GM21723 (cell line): ENCODE results near the gene OR52L1.
"Not testable (repeated sequence)": the region's sequence is repeated elsewhere in the genome, so short reads cannot be mapped to it uniquely, and the experiment has no call there.

Experiments
- ATAC-seq: cut with Tn5 transposase; IDR thresholded peaks from one replicate; pipeline ENCODE4 v1.9.1; 2021; ENCODE audit warnings: mild to moderate bottlenecking, moderate library complexity; ENCODE audit not compliant: unreplicated experiment

Gene OR52L1

DNA sequence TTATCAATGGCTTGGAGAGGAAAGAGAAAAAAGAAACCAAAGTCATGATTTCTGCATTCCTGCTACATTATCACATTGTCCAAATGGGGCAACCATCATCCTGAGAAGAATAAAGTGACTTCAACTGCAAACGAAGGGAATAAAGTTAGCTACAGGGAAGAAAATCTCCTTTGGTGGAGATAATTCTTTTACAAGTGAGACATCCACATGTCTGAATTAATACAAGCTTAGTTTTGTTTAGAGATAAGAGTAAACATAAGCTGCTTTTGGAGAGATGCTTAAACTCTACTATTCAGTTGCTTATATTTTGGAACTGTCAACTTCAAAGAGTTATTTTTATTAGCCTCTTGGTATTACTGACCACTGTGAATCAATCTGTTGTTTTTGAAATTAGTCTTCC lies at the start of gene OR52L1:
TSS of gene OR52L1 (minus strand) at position 101 of the 400 bp plus-strand sequence. CDS start at position 46, 55 bp downstream.
- ATAC-seq: no peak

DNA sequence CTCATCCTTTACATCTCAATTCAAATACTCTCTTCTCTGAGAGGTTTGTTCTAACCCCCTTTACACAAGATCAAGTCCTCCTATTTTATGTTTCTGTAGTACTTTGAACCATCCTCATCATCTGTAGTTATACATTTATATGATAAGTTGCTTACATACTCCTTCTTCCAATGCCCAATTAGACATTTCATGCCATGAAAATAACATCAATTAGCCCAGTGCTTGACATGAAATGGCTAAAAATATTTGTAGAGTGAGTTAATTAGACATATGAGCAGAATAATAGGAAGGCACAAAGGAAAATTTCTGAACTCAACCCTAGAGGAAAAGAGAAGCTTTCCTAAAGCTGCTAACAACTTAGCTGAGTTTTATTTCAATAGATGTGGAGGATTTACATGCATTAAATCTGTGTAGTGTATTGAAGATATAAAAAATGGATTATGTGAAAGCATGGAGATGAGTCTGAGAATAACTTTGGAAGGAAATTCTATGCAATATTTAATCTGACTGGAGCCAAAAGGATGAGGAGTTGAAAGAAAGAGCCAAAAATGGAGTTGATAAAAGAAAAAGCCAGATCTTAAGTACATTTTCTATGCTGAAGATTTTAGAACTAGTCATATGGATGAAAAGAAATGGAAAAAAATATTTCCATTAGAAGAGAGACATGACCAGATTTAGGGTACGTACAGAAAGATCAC lies 44.1 kb upstream of the OR52L1 start, which contains the start of gene OR56A1:
TSS of gene OR56A1 (minus strand) at position 51 of the 698 bp plus-strand sequence. CDS start 3,066 bp downstream, outside the sequence.
- ATAC-seq: no peak

DNA sequence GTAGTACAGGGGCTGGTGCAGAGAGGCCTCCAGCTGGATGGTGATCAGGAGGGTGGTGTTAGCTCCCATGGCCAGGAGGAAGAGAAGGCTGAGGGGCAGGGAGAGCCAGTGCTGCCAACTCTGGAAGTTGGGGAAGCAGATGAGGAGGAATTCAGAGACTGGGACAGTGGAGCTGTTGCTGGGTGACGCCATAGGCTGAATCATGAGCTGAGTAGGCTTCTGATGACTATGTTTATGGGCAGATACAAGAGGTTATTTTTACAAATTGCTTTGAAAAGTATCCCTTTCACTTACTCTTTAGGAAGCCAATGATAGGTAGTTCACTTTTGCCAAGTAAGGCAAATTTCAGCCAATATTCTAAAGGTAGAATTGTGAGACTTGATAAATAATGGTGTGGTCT lies 40.7 kb upstream of the OR52L1 start:
- ATAC-seq: no peak

DNA sequence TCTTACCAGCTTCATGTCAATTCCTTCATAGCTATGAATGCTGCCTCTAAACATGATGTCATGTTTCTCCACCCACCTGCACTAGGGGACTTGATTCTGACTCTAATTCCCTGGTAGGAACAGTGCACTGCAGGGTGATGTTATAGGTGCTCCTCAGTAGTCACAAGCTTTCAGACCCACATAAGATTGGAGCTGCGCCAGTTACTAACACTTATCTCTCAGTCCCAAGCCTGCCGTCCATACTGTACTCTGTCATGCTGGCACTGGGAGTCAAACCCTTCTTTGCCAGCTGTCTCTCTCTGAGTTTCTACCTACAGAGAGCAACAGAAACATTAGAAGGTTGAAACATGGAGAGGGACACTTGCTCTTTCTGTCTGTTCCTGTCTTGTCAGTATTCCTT lies 38.3 kb upstream of the OR52L1 start:
- ATAC-seq: no peak

DNA sequence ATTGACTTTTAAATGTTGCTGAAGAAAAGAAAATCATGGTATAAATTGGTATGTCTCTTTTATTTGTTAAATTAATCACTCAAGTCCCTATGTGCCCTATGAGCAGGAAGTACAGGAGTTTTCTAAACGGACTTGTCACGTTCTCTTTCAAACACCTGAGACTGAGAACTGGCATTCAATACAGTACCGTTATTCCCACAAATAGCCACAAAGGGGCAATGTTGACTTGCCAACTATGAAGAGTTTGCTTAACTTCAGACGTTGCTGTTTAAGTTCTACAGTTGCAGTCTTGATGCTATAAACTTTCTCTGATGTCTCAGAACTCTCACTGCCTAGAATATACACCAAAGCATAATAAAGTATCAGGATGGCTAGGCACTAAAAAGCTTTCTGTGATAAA lies 36.2 kb upstream of the OR52L1 start:
- ATAC-seq: no peak

DNA sequence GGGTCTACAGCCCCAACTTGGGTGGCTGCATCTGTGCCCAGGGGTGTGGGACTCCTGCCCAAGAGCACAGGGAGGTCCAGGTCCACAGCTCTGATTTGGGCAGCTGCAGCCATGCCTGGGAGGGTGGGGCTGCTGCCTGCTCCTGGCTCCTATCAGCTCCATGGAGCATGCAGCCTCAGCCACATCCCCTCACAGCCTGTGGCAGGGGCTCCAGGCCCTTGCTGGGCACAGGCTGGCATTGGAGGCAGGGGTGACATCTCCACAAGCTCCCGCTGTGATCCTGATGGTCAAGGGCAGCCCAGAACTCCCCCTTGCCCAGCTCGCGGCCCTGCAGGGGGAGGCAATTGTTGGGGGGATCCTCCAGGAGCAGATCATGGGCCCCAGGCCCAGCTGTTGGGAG lies 26.3 kb upstream of the OR52L1 start:
- ATAC-seq: no peak

GRCh38 chr11:6012035-6012668 lies 25.4 kb upstream of the OR52L1 start:
- no peak for ATAC-seq

- no peak for ATAC-seq
These were observed 20.1 kb upstream of the OR52L1 start, which contains the start of gene OR56A4 for GRCh38 chr11:6006846-6007245. OR56A4 (minus strand) TSS chr11:6006946; CDS start chr11:6002992, 3,954 bp downstream.

- no peak for ATAC-seq
These were observed 19.6 kb upstream of the OR52L1 start for GRCh38 chr11:6006395-6006794.

GRCh38 chr11:6002202-6002699 lies 15.5 kb upstream of the OR52L1 start:
- no peak for ATAC-seq

DNA sequence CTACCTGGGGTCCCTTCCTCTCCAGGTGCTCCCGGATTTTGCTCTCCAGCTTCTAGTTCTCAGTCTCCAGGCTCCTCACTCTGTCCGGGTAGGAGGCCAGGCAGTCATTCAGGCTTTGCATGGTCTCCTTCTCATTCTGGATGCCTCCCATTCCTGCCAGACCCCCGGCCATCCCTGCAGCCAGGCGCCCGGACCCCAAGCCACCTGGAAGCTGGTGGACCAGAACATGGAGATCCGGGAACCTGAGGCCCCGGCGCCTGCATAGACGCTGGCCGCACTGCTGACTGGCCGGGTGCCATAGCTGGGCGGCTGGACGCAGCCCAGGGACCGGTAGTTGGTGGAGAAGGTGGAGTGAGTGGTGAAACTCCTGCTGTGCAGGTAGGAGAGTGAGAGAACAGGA lies 8.0 kb upstream of the OR52L1 start:
- no peak for ATAC-seq

- no peak for ATAC-seq
These were observed 5.9 kb upstream of the OR52L1 start for GRCh38 chr11:5992604-5993251.

GRCh38 chr11:5992150-5992549 lies 5.4 kb upstream of the OR52L1 start:
- no peak for ATAC-seq

GRCh38 chr11:5989203-5989602 lies 2.4 kb upstream of the OR52L1 start:
- ATAC-seq: no peak

DNA sequence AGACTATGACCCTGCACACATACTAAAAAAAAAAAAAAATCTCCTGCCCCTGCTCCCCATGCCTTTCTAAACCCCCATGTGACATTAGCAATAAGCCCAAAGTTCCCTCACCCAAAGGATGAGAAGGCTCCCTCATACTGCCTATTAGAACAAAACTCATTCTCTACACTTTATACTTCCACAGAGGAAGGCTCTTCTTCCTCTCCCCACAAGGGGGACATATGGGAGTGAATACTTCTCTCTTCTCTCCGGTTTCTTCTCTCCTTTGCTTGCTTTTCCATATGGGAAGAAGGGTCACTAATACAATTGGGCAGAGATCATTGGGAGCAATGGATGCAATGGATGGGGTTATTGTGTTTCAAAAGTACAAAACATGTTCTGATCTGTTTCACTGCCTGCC lies 3.3 kb downstream of the OR52L1 start:
- no peak for ATAC-seq

- ATAC-seq: no peak
These were observed 13.3 kb downstream of the OR52L1 start for GRCh38 chr11:5973530-5973929.

DNA sequence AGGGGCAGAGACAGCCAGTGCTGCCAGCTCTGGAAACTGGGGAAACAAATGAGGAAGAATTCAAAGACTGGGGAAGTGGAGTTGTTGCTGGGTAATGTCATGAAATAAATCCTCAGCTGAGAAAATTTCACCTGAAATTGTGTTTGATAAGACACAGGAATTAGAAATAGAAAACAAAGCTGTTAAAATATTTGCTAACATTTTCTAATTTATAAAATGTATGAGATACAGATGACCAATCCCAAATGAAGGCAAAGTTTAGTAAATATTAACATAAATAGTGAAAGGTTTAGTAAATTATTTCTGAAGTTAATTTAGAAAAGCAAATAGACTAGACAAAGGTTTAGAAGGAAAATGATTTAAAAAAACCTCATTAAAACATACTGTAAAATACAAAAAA lies 18.4 kb downstream of the OR52L1 start, which contains the start of gene OR56A5:
TSS of gene OR56A5 (minus strand) at position 101 of the 400 bp plus-strand sequence. CDS start at position 101, 0 bp downstream.
- ATAC-seq: no peak

DNA sequence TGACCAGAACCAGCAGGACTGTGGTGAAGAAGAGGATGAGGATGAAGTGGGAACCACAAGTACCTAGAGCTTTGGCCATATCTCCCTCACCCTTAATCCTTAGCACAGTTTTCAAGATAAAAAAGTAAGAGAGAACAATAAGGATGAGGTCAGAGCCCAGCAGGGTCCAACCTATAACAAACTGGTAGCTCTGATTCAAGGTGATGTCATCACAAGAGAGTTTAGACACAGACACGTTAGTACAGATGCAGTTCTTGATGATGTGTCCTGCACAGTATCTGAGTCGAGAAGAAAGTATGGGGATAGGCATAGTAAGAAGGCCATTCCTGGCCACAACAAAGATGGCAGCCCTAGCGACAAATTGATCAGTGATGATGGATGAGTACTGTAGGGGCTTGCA lies 19.1 kb downstream of the OR52L1 start:
- no peak for ATAC-seq

DNA sequence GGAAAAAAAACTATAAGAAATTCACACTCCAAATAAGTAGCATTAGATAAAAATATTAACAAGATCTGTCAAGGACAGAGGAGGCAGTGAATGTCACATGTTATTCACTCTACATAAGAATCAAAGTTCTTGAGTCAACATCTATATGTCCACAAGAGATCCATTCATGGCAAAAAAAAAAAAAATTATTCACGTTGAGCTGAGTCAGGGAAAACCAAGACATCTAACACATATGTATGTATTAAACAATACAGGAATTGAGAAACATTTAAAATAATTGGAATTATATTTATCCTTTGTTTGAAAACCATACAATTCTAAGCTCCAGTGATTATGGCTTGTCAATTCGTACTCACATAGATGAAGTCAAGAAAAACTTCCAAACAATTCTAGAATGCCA lies 19.8 kb downstream of the OR52L1 start:
- ATAC-seq: no peak

DNA sequence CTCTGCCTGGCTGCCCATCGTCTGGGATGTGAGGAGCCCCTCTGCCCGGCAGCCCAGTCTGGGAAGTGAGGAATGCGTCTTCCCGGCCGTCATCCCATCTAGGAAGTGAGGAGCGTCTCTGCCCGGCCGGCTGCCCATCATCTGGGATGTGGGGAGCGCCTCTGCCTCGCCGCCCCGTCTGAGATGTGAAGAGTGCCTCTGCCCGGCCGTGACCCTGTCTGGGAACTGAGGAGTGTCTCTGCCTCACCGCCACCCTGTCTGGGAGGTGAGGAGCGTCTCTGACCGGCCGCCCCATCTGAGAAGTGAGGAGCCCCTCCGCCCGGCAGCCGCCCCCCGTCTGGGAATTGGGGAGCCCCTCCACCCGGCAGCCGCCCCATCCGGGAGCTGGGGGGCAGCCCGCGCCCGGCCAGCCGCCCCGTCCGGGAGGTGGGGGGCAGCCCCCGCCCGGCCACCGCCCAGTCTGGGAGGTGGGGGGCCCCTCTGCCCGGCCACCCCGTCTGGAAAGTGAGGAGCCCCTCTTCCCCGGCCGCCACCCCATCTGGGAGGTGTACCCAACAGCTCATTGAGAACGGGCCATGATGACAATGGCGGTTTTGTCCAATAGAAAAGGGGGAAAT lies 26.0 kb downstream of the OR52L1 start:
- not testable (repeated sequence) for ATAC-seq

GRCh38 chr11:5955586-5955985 lies 31.2 kb downstream of the OR52L1 start:
- no peak for ATAC-seq
